Stimulated activated CD4-positive, alpha-beta T cell treated with anti-CD3 and anti-CD28 coated beads, Interleukin-15, amount 100 ng/mL, for 1 hour (primary cell): ENCODE results near the gene TANGO2.

Experiments
- DNase-seq, 2 donors: peaks; one replicate each; pipeline ENCODE4 v3.0.0-alpha.2; 2020; ENCODE audit warnings: low read depth in 1 of 2, low spot score in 1 of 2

TANGO2 gene

DNA sequence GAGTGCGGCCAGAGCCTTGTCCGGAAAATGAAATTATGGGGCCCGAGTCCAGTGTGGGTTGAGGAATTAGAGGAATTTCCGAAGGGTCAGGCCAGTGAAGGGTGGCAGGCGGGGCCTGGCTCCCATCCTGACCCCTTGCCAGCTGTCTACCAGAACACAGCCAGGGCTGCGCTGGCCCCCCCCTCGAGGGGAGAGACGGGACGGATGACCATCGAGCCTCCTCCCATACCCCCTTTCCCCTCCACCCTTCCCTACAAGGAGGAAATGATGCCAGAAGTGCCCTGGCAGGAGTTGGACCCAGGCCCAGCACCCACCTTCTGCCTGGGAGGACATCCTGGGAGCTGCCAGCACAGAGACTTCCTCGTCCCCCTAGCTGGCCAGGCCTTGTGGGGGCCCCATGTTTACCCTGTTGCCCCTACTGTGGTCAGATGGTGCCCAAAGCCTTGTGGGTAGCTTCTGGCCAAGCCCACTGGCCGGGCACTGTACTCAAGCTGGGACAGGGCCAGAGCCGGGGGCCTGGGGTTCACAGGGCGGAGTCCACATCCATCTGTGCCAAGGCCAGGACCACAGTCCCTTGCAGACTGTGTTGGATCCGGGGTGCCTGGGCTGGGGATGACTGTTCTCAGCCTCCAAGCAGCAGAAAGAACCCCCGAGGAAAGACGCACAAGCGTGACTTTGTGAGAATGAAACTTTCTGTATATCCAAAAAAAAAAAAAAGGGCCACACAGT, 25.1 kb upstream of the TANGO2 start:
- no peak for DNase-seq

DNA sequence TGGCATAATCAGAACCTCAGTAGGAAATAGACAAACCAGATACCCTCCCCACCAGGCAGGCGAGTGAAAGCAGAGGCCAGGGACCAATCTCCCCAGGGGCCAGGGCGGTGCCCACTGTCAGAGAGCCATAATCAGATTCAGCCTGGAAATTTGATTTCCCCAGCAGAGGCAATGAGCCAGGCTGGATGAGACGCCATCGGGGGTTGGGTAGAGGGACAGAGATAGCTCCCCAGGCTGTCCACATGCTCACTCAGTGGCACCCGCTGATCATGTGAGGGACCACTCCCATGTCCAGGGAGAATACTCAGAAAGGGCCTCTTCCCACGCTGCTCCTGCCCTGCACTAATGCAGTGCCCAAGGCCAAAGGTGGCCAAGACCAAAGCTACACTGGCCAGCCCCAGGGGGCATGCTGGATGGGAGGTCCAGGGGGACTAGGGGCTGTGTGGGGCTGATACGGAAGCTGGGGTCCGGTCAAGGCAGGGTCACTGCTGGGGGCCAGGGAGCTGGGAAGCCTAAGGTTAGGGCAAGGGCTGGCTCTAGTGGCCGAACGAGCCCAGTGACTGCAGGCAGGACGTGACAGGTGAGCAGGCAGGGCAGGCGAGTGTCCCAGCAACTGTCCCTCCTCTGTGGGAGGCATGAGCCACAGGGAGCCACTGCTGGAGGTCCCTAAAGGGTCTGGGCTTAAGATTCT, 24.1 kb upstream of the TANGO2 start:
- DNase-seq: no peak

DNA sequence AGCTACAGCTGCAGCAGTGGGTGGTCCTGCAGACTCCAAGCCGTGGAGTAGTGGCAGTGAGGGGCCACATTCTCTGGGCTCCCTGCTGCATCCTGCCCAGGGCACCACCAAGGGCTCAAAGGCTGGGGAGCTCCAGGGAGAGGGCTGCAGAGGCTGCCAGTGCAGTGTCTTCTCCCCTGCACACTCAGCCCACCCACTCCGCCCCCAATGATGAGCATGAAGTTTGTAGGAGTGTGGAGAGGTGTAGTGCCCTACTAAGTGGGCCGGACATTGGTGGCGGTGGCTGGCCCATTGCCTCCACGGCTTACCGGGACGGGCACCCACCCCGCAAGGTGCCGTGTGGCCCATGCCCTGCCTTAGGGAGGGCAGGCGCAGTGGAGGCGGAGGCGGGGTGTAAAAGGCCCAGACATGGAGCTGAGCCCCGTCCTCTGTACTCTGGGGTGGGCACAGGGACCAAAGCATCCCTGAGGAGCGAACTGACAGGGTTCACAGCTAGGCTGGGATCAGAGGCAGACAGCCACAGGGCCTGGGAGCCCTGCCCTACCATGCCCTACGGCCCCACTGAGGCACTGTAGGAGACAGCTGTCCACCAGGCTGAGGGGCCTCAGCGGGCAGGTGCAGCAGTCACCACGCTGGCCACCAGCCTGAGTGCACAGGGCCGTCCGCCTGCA, 23.2 kb upstream of the TANGO2 start:
- no peak for DNase-seq

DNA sequence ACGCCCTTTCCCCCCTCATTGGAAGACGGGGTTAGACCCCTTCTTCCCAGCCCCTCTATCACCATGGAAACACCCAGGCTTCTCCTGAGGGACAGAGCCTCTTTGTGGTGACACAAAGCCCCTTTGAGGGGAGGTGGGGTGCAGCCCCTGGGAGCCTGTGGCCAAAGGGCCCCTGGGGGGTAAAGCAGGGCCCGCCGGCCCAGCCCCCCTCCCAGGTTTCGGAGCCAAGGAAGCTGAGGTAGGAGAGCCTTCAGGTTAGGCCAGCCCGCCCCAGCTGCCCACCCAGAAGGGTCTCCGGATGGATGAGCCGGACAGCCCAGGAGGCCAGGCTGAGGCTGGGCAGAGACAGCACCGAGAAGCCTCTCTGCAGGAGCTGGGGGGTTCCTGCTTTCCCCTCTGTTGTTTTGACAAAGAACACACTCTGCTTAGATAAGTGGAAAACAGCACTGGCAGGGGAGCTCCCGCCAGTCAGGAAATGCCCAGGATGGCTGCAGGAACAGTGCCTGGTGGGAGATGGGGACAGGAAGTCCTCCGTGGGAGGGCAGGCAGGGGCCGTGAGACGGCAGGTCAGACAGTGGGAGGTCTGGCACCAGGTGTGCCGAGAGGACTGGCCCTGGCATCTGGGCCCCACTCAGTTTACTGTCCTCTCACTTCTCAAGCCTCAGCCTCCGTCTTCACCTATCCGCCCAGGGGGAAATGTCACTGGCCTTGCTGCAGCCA, 22.5 kb upstream of the TANGO2 start:
- no peak for DNase-seq

DNA sequence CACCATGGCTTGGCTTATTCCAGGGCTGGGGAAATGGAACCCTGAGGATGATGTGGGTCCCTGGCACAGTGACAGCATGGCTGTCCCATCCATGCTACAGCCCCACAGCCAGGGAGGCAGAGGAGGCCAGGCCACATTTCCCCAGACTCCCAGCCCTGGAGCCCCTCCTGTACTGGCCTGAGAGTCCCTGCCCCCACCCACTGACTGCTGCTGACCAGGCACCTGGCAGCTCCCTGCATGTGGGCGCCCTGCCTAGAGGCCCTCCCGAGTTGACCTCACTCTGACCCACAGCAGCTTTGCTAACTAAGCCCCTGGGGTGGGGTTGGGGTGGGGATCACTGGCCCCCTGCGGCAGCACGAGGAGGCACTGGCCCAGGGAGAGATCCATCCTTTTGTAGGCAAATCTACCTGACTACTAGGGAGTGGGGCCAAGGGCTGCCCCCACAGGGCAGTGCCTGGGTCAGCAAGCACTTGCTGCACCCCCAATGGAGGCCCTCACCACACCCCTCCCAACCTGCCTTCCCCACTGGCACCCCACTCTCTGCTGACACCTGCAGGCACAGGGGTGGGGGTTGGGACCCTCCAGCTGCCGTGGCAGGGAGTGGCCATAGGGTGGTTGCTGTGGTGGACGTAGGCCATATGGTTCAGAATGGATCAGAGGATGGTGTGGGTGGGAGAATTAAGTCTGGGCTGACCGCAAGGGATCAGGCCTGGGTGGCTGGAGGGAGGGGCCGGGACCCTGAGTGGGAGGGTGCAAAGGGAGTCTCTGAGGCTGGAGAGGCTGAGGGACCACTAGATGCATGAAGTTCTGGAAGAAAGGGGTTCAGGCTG, 21.7 kb upstream of the TANGO2 start:
- no peak for DNase-seq

DNA sequence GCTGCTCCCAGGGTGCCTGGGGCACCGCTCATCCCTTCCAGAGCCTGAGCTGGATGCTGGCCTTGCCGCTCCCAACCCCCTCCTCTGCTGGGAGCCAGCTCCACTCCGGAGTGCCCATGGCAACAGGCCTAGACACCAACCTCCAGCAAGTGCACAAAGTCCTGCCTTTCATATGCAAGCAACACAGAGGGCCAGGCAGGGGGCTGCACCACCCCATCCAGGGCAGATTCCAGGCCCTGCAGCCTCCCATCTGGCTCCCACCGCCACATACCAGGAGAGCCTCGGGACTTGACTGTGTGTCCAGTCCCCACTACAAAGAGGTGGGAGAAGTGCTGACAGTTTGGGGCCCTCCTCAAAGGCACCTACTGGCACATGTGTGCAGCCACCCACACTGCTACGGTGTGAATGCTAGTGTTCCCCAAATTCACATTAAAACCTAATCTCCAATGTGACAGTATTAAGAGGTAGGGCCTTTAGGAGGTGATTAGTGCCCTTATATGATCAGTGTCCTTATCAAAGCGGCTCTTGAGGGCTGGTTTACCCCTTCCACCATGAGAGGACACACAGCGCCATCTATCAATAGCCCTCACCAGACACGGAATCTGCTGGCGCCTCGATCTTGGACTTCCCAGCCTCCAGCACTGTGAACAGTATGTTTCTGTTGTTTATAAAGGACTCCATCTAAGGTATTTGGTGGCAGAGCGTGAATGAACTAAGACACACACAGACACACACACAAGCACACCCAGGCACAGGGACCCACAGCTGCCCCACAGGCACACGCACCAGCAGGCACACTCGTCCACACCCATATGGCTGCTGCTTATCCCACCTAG, 20.4 kb upstream of the TANGO2 start:
- DNase-seq: no peak

DNA sequence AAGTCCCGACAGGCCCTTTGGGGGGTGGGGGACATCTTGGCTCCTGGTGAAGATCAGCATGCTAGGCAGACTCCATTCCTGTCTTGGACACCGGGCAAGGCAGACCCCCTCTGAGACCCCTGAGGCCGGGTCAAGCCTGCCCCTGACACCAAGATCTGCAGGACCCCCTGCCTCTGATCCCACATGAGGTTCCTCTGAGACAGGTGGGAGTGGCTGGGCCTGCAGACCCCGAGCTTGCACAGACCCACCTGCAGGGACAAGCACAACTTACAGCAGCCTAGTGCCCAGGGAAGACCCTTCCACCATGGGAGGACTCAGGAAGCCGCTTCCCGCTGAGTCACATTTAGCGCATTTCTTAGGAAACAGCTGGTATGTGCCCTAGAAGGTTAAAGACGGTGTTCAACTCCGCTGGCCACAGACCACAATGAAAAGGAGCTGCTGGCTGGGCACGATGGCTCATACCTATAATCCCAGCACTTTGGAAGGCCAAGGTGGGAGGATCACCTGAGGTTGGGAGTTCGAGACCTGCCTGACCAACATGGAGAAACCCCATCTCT, 19.8 kb upstream of the TANGO2 start:
- DNase-seq: no peak

DNA sequence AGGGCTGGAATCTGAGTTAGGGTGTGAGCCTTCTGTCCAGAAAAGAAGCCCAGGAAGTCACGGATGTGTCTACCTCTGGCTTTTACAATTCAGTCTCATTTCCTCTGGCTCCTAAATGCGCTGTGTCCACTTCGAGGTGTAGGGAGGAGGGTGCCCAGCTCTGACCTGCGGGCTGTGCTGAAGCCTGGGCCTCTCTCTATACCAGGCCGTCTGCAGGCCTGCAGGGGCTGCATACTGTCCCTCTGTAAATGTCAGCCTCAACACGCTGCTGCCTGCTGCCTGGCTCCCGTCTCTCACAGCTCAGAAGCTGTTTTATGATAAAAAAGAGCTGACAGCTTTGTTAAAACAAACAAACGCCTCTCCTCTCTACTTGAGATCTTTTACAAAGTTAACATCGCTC, 18.8 kb upstream of the TANGO2 start:
- DNase-seq: no peak

DNA sequence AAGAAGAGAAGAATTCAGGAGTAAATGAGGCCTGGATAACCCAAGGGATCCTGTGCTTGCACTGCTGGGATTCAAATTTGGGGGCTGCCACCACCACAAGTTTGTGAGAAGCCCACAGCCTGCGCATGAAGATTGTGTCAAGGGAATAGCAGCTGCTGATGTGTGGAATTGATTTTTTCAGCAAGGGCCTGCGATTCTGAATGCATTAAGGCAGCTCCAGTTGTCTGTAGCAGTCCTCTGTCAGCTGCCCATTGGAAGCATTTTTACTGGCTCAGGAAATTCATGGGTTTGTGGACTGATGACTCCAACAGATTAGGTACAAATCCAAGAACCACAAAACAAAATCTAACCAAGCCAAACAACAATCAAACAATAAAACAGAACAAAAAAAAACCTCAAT, 18.3 kb upstream of the TANGO2 start:
- DNase-seq: no peak

DNA sequence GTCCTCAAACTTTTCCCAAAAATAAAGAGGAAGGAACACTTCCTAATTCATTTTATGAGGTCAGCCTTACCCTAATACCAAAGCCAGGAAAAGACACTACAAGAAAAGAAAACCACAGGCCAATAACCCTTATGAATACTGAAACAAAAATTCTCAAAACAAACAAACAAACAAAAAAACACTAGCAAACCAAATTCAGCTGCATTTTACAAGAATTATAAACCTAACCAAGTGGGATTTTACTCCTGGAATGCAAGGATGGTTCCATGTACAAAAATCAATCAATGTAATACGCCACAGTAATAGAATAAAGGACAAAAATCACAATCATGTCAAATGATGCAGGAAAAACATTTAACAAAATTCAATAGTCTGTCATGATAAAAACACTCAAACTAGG, 17.6 kb upstream of the TANGO2 start:
- DNase-seq: no peak

DNA sequence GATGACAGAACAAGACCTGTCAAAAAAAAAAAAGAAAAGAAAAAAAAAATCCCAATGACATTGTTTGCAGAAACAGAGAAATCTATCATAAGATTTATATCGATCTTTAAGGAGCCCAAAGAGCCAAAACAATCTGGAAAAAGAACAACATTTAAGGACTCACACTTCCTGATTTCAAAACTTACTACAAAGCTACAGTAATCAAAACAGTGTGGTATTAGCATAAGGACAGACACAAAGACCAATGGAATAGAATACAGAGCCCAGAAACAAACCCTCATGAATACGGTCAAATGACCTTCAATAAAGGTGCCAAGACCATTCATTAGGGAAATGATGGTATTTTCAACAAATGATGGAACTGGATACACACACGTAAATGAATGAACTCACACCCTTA, 16.4 kb upstream of the TANGO2 start:
- DNase-seq: no peak

DNA sequence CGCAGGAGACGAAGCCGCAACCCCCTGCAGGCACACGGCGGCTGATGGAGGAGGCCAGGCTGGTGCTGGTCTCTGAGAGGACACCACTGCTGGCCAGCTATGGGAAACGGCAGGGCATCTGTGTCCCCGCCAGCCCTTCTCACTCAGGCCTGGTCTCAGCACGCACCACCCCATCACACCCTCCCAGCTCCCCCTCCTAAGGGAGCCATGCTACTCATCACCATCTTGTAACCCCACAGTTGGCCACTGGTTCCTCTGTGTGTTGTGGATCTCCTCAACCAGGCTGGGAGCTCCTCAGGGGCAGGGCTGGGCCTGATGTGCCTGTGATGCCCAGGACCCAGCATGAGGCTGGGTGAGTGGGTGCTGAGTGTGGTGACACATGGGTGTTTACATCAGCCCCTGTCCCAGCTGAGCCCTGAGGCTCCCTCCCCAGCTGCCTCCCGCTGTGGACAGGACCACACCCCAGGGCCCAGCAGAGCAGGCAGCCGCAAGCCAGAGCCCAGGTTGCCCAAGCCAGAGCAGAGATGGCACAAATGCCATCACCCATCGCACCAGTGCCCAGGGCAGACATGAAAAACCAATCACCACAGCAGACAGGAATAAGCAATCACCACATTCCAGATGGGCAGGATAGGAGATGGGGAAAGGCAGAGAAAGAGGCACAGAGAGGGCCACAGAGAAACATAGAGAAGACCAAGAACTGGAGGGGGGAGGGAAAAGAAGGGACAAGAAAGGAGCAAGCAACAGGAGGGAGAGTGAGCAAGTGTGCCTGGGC, 12.5 kb upstream of the TANGO2 start:
- DNase-seq: no peak

DNA sequence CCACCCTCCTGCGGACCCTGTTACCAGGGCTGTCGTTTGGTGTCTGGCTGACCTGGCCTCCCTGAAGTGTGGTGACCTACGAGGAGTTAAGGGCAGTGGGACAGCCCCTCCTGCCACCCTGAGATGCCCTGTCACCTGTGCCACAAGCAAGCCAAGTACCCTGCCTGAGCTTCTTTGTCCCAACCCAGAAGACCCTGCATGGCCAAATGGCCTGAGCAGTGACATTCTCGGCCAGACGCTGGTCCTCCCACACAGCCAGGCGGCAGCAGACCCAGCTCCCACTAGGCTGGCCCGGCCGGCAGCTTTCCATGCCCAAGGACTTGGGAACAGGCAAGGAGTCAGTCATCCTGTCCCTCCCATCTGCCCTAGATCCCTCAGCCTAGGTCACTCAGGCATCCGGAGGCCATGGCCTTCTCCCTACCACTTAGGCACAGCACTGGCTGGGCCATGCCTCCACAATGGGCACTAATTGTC, 11.9 kb upstream of the TANGO2 start:
- no peak for DNase-seq

DNA sequence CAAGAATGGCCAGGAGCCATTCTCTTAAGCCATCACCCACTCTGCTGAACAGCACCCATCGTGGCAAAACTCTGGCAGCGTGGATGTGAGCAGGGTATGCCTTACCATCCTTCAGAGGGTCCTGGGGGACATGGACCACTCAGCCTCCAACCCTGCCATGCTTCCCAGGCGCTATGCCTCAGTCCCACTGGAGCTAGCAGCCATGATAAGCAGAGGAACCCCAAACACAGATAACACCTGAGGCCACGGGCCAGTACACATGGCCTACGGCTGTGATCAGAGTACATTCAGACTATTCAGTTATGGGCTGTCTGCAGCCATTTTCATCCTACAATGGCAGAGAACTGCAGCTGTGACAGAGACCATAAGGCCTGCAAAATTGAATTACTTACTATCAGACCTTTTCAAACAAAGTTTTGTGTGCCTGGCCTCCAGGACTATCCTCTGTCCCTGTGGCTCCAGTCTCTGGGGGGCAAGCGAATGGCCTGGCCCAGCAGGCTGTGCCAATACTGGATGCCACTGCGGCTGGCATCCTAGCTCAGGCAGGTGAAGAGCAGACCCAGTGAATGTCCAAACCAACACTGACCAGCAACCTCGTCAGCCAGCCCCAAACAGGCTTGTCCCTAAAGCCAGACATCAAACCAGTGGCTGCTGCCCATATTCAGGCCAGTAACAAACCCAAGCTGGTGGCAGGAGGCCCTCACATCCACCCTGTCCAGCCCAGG, 11.2 kb upstream of the TANGO2 start:
- DNase-seq: no peak

DNA sequence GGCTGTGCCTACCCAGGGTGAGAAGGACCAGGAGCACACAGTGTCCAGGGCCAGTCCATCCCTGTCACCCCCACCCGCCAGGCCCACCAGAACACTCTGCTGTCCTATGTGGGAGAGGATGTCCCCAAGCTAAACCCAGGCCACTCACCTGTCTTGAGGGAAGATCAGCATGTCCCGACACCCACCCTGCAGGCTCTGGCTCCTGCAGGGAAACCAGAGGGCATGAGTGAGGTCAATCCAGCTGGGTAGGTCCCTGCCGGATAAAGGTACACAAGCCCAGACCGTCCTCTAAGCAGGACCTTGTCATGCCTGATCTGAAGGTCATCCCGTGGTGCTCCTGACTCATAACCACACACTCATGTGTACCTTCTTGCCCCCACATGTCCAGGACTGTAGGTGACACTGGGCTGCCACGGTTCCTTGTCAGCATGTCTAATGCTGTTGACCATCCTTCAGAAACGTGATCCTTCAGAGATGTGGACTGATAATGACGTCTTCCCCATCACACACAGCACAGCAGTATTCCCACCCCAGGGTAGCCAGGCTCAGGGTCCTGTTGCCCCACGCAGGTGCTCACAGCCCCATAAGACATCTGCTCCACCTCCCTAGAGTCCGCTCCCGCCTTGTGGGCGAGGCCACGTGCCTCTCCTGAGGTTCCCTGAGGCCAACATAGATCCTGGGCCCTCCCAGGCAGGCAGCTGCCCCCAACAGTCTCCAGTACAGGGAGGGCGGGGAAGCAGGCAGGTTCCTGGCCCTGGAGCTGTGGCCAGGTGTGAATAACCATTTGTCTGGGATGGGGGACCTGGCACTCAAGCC, 10.4 kb upstream of the TANGO2 start:
- DNase-seq: no peak

DNA sequence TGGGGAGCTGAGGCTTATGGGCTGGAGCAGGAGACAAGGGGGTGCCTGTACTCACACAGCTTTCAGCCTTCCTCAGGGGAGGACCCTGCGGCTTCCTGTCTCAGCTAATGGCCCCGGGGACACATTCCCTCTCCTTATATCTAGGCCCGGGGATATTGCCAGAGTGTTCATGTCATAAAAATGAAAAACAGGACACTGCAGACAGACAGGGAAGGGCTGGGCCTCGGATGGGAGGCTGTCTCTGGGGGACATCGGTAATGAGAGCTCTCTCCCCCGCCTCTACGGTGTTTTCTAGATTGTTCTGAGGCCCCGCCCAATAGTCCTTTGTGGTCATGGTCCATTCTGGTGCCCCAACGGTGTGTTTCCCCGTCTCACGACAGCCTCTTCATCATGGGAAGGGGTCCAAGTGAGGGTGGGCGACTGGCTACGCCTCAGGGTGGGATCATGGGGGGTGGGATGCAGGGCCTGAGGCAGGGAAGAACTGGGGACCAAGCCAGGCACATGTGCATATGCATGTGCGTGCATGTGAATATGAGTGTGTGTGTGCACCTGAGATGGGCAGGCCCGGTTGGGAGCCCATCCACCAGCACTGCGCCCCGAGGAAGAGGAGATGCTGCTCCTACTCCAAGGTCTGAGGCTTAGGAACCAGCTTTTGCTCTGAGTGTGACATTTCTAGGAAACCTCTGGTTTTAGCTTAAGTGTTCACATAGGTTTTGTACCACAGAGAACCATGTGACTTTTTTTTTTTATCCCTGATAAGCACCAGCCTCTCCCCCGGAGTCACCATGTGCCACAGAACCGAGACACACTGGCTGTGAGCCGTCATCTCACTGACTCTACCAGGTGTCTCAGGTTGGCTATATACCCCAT, 9.6 kb upstream of the TANGO2 start:
- DNase-seq: no peak
